GM12892 (cell line): ENCODE measurements around the gene STAMBPL1.

Source experiments
- POLR2A ChIP-seq: IDR thresholded peaks from 2 replicates; pipeline ENCODE4 v1.6.1; 2011; ENCODE audit warnings: low read depth, low read length, control low read depth
- TAF1 ChIP-seq: IDR thresholded peaks from 2 replicates; pipeline ENCODE4 v1.6.1; 2011; ENCODE audit warnings: low read depth, mild to moderate bottlenecking, control low read depth, low read length, borderline replicate concordance

- TF ChIP-seq POLR2A (no peak), TAF1 (no peak)
Measured at GRCh38 chr10:88933564-88933963, 53.5 kb downstream of the STAMBPL1 start.
